IMR-90 (cell line): Measurements from ENCODE around the gene DNAJC12. TPM values are rescaled to one million over a fixed set of nuclear protein-coding genes. Genes with fewer than 3 reads are reported as not detected.

Experiments used
- ATAC-seq: fragments of 200-7000 bp; cut with Tn5 transposase; 2 replicates; pipeline ENCODE4 v1.9.1; 2020; ENCODE audit warnings: low read depth, mild to moderate bottlenecking, moderate library complexity
- BruUV-seq: library from RNA; stranded (reverse); fragments of 400-500 nt; replicated peaks from 2 replicates; lab custom pipeline; 2021; lab: Mats Ljungman, UMichigan
- CTCF ChIA-PET: fragments of 300-600 bp; formaldehyde crosslinking; extraction: SDS; loops from one replicate; lab custom pipeline; 2021; ENCODE audit warnings: antibody characterized with exemption; lab: Yijun Ruan, JAX
- POLR2A ChIA-PET: fragments of 300-600 bp; sonication (Branson Sonifier 250); formaldehyde crosslinking; loops from one replicate; lab custom pipeline; 2022; ENCODE audit warnings: antibody characterized with exemption; ENCODE audit not compliant: unreplicated experiment; lab: Charles Lee
- DNase-seq: peaks from one replicate; pipeline ENCODE4 v3.0.0; 2013
- H2AFZ ChIP-seq: replicated peaks from 2 replicates; pipeline ENCODE3; 2013; ENCODE audit warnings: low read length, mild to moderate bottlenecking; ENCODE audit not compliant: poor library complexity
- H2AK5ac ChIP-seq: 2 replicates; pipeline ENCODE4 v1.6.1; 2013; ENCODE audit warnings: low read depth, low read length, inconsistent platforms
- H2AK9ac ChIP-seq: replicated peaks from 2 replicates; pipeline ENCODE3; 2013; ENCODE audit warnings: mild to moderate bottlenecking, low read depth, low read length, moderate library complexity; ENCODE audit not compliant: poor library complexity
- H2BK120ac ChIP-seq: 2 replicates; pipeline ENCODE4 v1.6.1; 2013; ENCODE audit warnings: low read depth, low read length, inconsistent platforms
- H2BK15ac ChIP-seq: 3 replicates; pipeline ENCODE4 v1.6.1; 2013; ENCODE audit warnings: low read depth, low read length, inconsistent platforms
- H2BK20ac ChIP-seq: 2 replicates; pipeline ENCODE4 v1.6.1; 2013; ENCODE audit warnings: low read depth, mild to moderate bottlenecking, inconsistent platforms, low read length, moderate library complexity
- H2BK5ac ChIP-seq: 2 replicates; pipeline ENCODE4 v1.6.1; 2013; ENCODE audit warnings: mild to moderate bottlenecking, low read depth, low read length, inconsistent platforms; ENCODE audit not compliant: poor library complexity, severe bottlenecking
- H3K14ac ChIP-seq: replicated peaks from 2 replicates; pipeline ENCODE4 v1.6.1; 2013; ENCODE audit warnings: low read depth, low read length, inconsistent platforms
- H3K18ac ChIP-seq: 2 replicates; pipeline ENCODE4 v1.6.1; 2013; ENCODE audit warnings: low read depth, low read length, control low read depth
- H3K23ac ChIP-seq: 2 replicates; pipeline ENCODE4 v1.6.1; 2013; ENCODE audit warnings: low read depth, low read length, inconsistent platforms
- H3K27ac ChIP-seq: 2 replicates; pipeline ENCODE4 v1.5.1; 2013; ENCODE audit warnings: mild to moderate bottlenecking, control low read depth, low read length; ENCODE audit not compliant: insufficient read depth
- H3K27me3 ChIP-seq: 2 replicates; pipeline ENCODE4 v1.6.1; 2013; ENCODE audit warnings: low read length; ENCODE audit not compliant: control insufficient read depth, insufficient read depth
- H3K36me3 ChIP-seq: 2 replicates; pipeline ENCODE4 v1.6.1; 2013; ENCODE audit warnings: low read length, mixed read lengths; ENCODE audit not compliant: control insufficient read depth, insufficient read depth
- H3K4ac ChIP-seq: 2 replicates; pipeline ENCODE4 v1.6.1; 2013; ENCODE audit warnings: low read depth, low read length, inconsistent platforms
- H3K4me1 ChIP-seq: 2 replicates; pipeline ENCODE4 v1.6.1; 2013; ENCODE audit warnings: low read length, mixed read lengths; ENCODE audit not compliant: control insufficient read depth, insufficient read depth
- H3K4me2 ChIP-seq: 2 replicates; pipeline ENCODE4 v1.6.1; 2013; ENCODE audit warnings: low read depth, mild to moderate bottlenecking, control low read depth, low read length, moderate library complexity
- H3K4me3 ChIP-seq: 2 replicates; pipeline ENCODE4 v1.5.1; 2013; ENCODE audit warnings: low read depth, mild to moderate bottlenecking, control low read depth, low read length, moderate library complexity; ENCODE audit not compliant: insufficient read depth
- H3K56ac ChIP-seq: 2 replicates; pipeline ENCODE4 v1.6.1; 2013; ENCODE audit warnings: low read length, inconsistent platforms; ENCODE audit not compliant: insufficient read depth; ENCODE audit errors: extremely low read depth
- H3K79me1 ChIP-seq, 2 experiments: 2 replicates each; pipeline ENCODE4 v1.6.1; 2013; ENCODE audit warnings: low read length in 2 of 2, inconsistent platforms in 1 of 2, low read depth in 1 of 2
- H3K9ac ChIP-seq: 2 replicates; pipeline ENCODE4 v1.6.1; 2013; ENCODE audit warnings: low read depth, low read length, control low read depth
- H3K9me1 ChIP-seq: 2 replicates; pipeline ENCODE4 v1.6.1; 2013; ENCODE audit warnings: low read length, inconsistent platforms; ENCODE audit not compliant: insufficient read depth
- H3K9me3 ChIP-seq: 2 replicates; pipeline ENCODE4 v1.6.1; 2013; ENCODE audit warnings: low read length; ENCODE audit not compliant: control insufficient read depth, insufficient read depth
- H4K20me1 ChIP-seq: 2 replicates; pipeline ENCODE4 v1.6.1; 2013; ENCODE audit warnings: low read length, inconsistent platforms; ENCODE audit not compliant: insufficient read depth
- H4K5ac ChIP-seq: 2 replicates; pipeline ENCODE4 v1.6.1; 2013; ENCODE audit warnings: mild to moderate bottlenecking, low read depth, low read length, control low read depth
- H4K8ac ChIP-seq, 2 experiments: 2 replicates each; pipeline ENCODE4 v1.6.1; 2013; ENCODE audit warnings: low read depth in 2 of 2, low read length in 2 of 2, control low read depth in 1 of 2, inconsistent platforms in 1 of 2
- H4K91ac ChIP-seq: 2 replicates; pipeline ENCODE4 v1.6.1; 2013; ENCODE audit warnings: low read depth, low read length, inconsistent platforms; ENCODE audit not compliant: insufficient read depth
- CHD1 ChIP-seq: IDR thresholded peaks from 2 replicates; pipeline ENCODE4 v1.6.1; 2012; ENCODE audit warnings: low read depth, low read length, improper control_type of control experiment
- CTCF ChIP-seq: conservative IDR thresholded peaks from 2 replicates; pipeline ENCODE4 v1.5.1; 2012; ENCODE audit warnings: mild to moderate bottlenecking, low read depth, low read length, improper control_type of control experiment
- MXI1 ChIP-seq: IDR thresholded peaks from 2 replicates; pipeline ENCODE4 v1.6.1; 2012; ENCODE audit warnings: low read depth, mild to moderate bottlenecking, low read length, moderate library complexity, borderline replicate concordance
- NFE2L2 ChIP-seq: fragments of 150-350 bp; IDR thresholded peaks from 2 replicates; pipeline ENCODE4 v1.6.1; 2016; ENCODE audit warnings: low read depth, mild to moderate bottlenecking, low read length
- RFX5 ChIP-seq: IDR thresholded peaks from 2 replicates; pipeline ENCODE4 v1.8.0; 2012; ENCODE audit warnings: low read depth, mild to moderate bottlenecking, low read length, moderate library complexity
- USF2 ChIP-seq: fragments of 150-350 bp; IDR thresholded peaks from 2 replicates; pipeline ENCODE4 v1.6.1; 2017; ENCODE audit warnings: mild to moderate bottlenecking, antibody characterized with exemption, low read length, low read depth
- WGBS, 2 experiments: methylation state at CpG; one replicate each; pipeline versions ENCODE4 v1.1.5 to v1.1.7; 2013; ENCODE audit warnings: missing lambda C conversion rate in 2 of 2; ENCODE audit not compliant: insufficient read length in 1 of 2; ENCODE audit errors: extremely low coverage in 2 of 2; 5-methylcytosine and 5-hydroxymethylcytosine counted together
- dilution Hi-C: fragments of 300-500 bp; cut with HindIII; formaldehyde crosslinking; loops from one replicate; pipeline ENCODE4 v1.14.3; 2018; ENCODE audit warnings: low sequenced_read_pairs; ENCODE audit not compliant: unreplicated experiment
- in situ Hi-C: fragments of 300-500 bp; cut with MboI; formaldehyde crosslinking; loops from 3 replicates; pipeline ENCODE4 v1.14.3; 2019; ENCODE audit warnings: low sequenced_read_pairs, inconsistent platforms, mixed read lengths
- intact Hi-C: fragments of 100-400 bp; cut with micrococcal nuclease; formaldehyde crosslinking; loops from 2 replicates; pipeline ENCODE4 v1.10.0; 2022
- polyA plus RNA-seq, 3 experiments: library from polyadenylated mRNA; depleted of rRNA; stranded (reverse); fragments of >200 nt; gene quantifications; 2 replicates each; pipeline ENCODE4 v1.2.3, GENCODE V29; 2012; ENCODE audit warnings: low replicate concordance in 1 of 3
- total RNA-seq: library from RNA; depleted of rRNA; stranded (reverse); fragments of >200 nt; gene quantifications from 2 replicates; pipeline ENCODE4 v1.2.3, GENCODE V29; 2012

Gene DNAJC12
- total and polyA plus RNA-seq, 2 of the 4 experiments (the other 2 are of a cell fraction), result 2.3 to 2.9 TPM

GRCh38 chr10:67780759-67781538 lies 57.0 kb downstream of the DNAJC12 start:
- Histone ChIP-seq H2AK9ac (no peak overlapping the region), H3K79me1 (no peaks in the 10 kb centered on the region), H2BK5ac (no peak overlapping the region), H4K5ac (no peak overlapping the region), H2AK5ac (no peak overlapping the region), H3K9me3 (no peaks in the 10 kb centered on the region), H3K23ac (no peak overlapping the region), H3K4ac (no peak overlapping the region), H2BK15ac (no peak overlapping the region), H3K27me3 (peaks cover 3% of the 10 kb centered on the region; the same call in 1 of the 2 replicates), H2BK20ac (no peak overlapping the region), H3K4me3 (no peak overlapping the region), H3K9me1 (no peaks in the 10 kb centered on the region), H4K91ac (no peak overlapping the region), H4K8ac (no peak overlapping the region), H3K18ac (no peak overlapping the region), H2AFZ (no peak overlapping the region), H3K27ac (no peak overlapping the region), H3K14ac (no peak overlapping the region), H3K9ac (no peak overlapping the region), H3K4me1 (no peaks in the 10 kb centered on the region), H2BK120ac (no peak overlapping the region), H3K56ac (no peak overlapping the region), H4K20me1 (no peaks in the 10 kb centered on the region), H3K36me3 (no peaks in the 10 kb centered on the region), H3K4me2 (no peak overlapping the region)
- intact Hi-C loops (loop anchor here (1.0 to 10.0 kb wide), 4 partner anchors 84 to 1596 kb away; no protein-coding TSS in a partner anchor), in situ Hi-C loops (loop anchor here (10.0 kb wide), 1 partner anchor 256 kb away; no protein-coding TSS in a partner anchor), dilution Hi-C loops (no loop called here)
- ATAC-seq, result no peak
- ChIA-PET CTCF (interaction anchor here (1.2 to 4.6 kb wide), 3 partner anchors 7 to 84 kb away, joined by 5 to 34 read pairs (median 9); partner anchors contain the start of gene CTNNA3), POLR2A (no interaction called here)
- no peak for DNase-seq
- no CpG with 5 or more reads among the region's 4 CpGs for WGBS, 2 experiments
- BruUV-seq, result no TSS peak
- TF ChIP-seq NFE2L2 (no peak), CHD1 (no peak), USF2 (no peak), MXI1 (no peak), CTCF (no peak), RFX5 (no peak)
